GM12878 (cell line): Measurements from ENCODE around the gene PACS2. TPM values are rescaled to one million over a fixed set of nuclear protein-coding genes. Genes with fewer than 3 reads are reported as not detected.

ENCODE experiments used
- ATAC-seq: fragments of 200-7000 bp; cut with Tn5 transposase; 3 replicates; pipeline ENCODE4 v1.9.1; 2020; ENCODE audit warnings: mild to moderate bottlenecking, moderate library complexity
- BruUV-seq: library from RNA; stranded (reverse); fragments of 400-500 nt; replicated peaks from 2 replicates; lab custom pipeline; 2021; lab: Mats Ljungman, UMichigan
- CTCF ChIA-PET: fragments of 300-600 bp; sonication (Branson Sonifier 250); formaldehyde crosslinking; extraction: SDS; loops from one replicate; lab custom pipeline; 2021; ENCODE audit warnings: inconsistent platforms; lab: Yijun Ruan, JAX
- POLR2A ChIA-PET: fragments of 350-600 bp; formaldehyde crosslinking; extraction: SDS; loops from one replicate; lab custom pipeline; 2021; ENCODE audit warnings: inconsistent platforms; lab: Charles Lee
- RAD21 ChIA-PET: fragments of 300-600 bp; sonication (Branson Sonifier 250); formaldehyde crosslinking; loops from one replicate; lab custom pipeline; 2023; ENCODE audit warnings: antibody characterized with exemption; ENCODE audit not compliant: unreplicated experiment; lab: Charles Lee
- SMC1A ChIA-PET: fragments of 300-600 bp; sonication (Branson Sonifier 250); formaldehyde crosslinking; loops from one replicate; lab custom pipeline; 2023; ENCODE audit not compliant: unreplicated experiment, uncharacterized antibody; lab: Charles Lee
- DNase-seq: peaks from one replicate; pipeline ENCODE4 v3.0.0-alpha.2; 2011; ENCODE audit warnings: low read depth, low spot score
- FAIRE-seq: peaks from 3 replicates; lab custom pipeline; 2011; peaks lifted over from hg19 to GRCh38; lab: Jason Lieb, UNC
- H2AFZ ChIP-seq: 2 replicates; pipeline ENCODE4 v1.6.0; 2011; ENCODE audit warnings: low read depth, low read length, control low read depth; ENCODE audit not compliant: control insufficient read depth
- H3K27ac ChIP-seq: 2 replicates; pipeline ENCODE4 v1.5.1; 2011; ENCODE audit warnings: control low read depth; ENCODE audit not compliant: control insufficient read depth, insufficient read depth
- H3K27me3 ChIP-seq, 2 experiments: replicated peaks in 1 of 2; 2 replicates each; pipeline versions ENCODE4 v1.6.0 to v1.6.1; 2011; ENCODE audit warnings: low read length in 1 of 2; ENCODE audit not compliant: control insufficient read depth in 2 of 2, insufficient read depth in 2 of 2
- H3K36me3 ChIP-seq, 2 experiments: 2 replicates each; pipeline ENCODE4 v1.5.1; 2011; ENCODE audit warnings: low read length in 1 of 2; ENCODE audit not compliant: control insufficient read depth in 2 of 2, insufficient read depth in 2 of 2
- H3K4me1 ChIP-seq: 2 replicates; pipeline ENCODE4 v1.6.1; 2011; ENCODE audit warnings: mild to moderate bottlenecking, low read length, moderate library complexity, mixed read lengths; ENCODE audit not compliant: control insufficient read depth, insufficient read depth
- H3K4me2 ChIP-seq: 2 replicates; pipeline ENCODE4 v1.6.0; 2011; ENCODE audit warnings: control low read depth; ENCODE audit not compliant: control insufficient read depth, insufficient read depth
- H3K4me3 ChIP-seq: fragments of 200-600 bp; sonication (generic); 2 replicates; pipeline ENCODE4 v1.5.1; 2016
- H3K79me2 ChIP-seq: 2 replicates; pipeline ENCODE4 v1.6.0; 2011; ENCODE audit warnings: low read length; ENCODE audit not compliant: control insufficient read depth, insufficient read depth
- H3K9ac ChIP-seq: 2 replicates; pipeline ENCODE4 v1.8.0; 2011; ENCODE audit warnings: low read length, control low read depth, mixed read lengths; ENCODE audit not compliant: control insufficient read depth, insufficient read depth
- H3K9me3 ChIP-seq: replicated peaks from 3 replicates; pipeline ENCODE4 v1.5.1; 2011; ENCODE audit warnings: mild to moderate bottlenecking, low read length; ENCODE audit not compliant: control insufficient read depth, insufficient read depth
- H4K20me1 ChIP-seq: 2 replicates; pipeline ENCODE4 v1.6.0; 2011; ENCODE audit not compliant: control insufficient read depth, insufficient read depth
- ATF3 ChIP-seq: IDR thresholded peaks from 2 replicates; pipeline ENCODE4 v1.6.1; 2011; ENCODE audit warnings: low read depth, mild to moderate bottlenecking, low read length, moderate library complexity, borderline replicate concordance; ENCODE audit errors: extremely low read depth
- BACH1 ChIP-seq: fragments of 450-650 bp; IDR thresholded peaks from 2 replicates; pipeline ENCODE4 v1.6.1; 2017; ENCODE audit warnings: mild to moderate bottlenecking, borderline replicate concordance
- CEBPZ ChIP-seq: fragments of 150-350 bp; IDR thresholded peaks from 2 replicates; pipeline ENCODE4 v1.6.1; 2016; ENCODE audit warnings: low read depth, low read length
- E4F1 ChIP-seq: fragments of 450-650 bp; IDR thresholded peaks from 2 replicates; pipeline ENCODE4 v1.6.1; 2018; ENCODE audit warnings: borderline replicate concordance, mild to moderate bottlenecking; ENCODE audit not compliant: partially characterized antibody
- GABPA ChIP-seq: IDR thresholded peaks from 2 replicates; pipeline ENCODE4 v1.6.1; 2014; ENCODE audit warnings: antibody characterized with exemption, low read depth, mild to moderate bottlenecking, inconsistent platforms
- HDAC2 ChIP-seq: fragments of 200-600 bp; sonication (generic); IDR thresholded peaks from 2 replicates; pipeline ENCODE4 v1.6.1; 2017
- HSF1 ChIP-seq: fragments of 150-350 bp; IDR thresholded peaks from 2 replicates; pipeline ENCODE4 v1.6.1; 2014; ENCODE audit warnings: mild to moderate bottlenecking, low read depth, low read length
- NR2F1 ChIP-seq: fragments of 450-650 bp; conservative IDR thresholded peaks from 2 replicates; pipeline ENCODE4 v1.6.1; 2017; ENCODE audit warnings: mild to moderate bottlenecking
- RAD51 ChIP-seq: fragments of 450-650 bp; IDR thresholded peaks from 2 replicates; pipeline ENCODE4 v1.6.1; 2016; ENCODE audit warnings: moderate library complexity, mild to moderate bottlenecking, inconsistent platforms
- SREBF1 ChIP-seq: IDR thresholded peaks from 2 replicates; pipeline ENCODE4 v1.6.1; 2012; ENCODE audit warnings: mild to moderate bottlenecking, low read length
- TAF1 ChIP-seq: IDR thresholded peaks from 2 replicates; pipeline ENCODE4 v1.6.1; 2011; ENCODE audit warnings: mild to moderate bottlenecking, low read depth, low read length, borderline replicate concordance
- ZNF207 ChIP-seq: fragments of 450-650 bp; IDR thresholded peaks from 2 replicates; pipeline ENCODE4 v1.6.1; 2014; ENCODE audit warnings: antibody characterized with exemption, mild to moderate bottlenecking, borderline replicate concordance
- ZNF24 ChIP-seq: fragments of 450-650 bp; IDR thresholded peaks from 2 replicates; pipeline ENCODE4 v1.6.1; 2017; ENCODE audit warnings: antibody characterized with exemption, mild to moderate bottlenecking
- ZNF384 ChIP-seq: IDR thresholded peaks from 2 replicates; pipeline ENCODE4 v1.6.1; 2012; ENCODE audit warnings: low read depth, mild to moderate bottlenecking, low read length, improper control_type of control experiment, borderline replicate concordance
- WGBS: methylation state at CpG from one replicate; pipeline ENCODE4 v1.1.6; 2016; ENCODE audit warnings: low lambda C conversion rate; ENCODE audit not compliant: insufficient replicate concordance, insufficient coverage; ENCODE audit errors: missing lambda C conversion rate; 5-methylcytosine and 5-hydroxymethylcytosine counted together
- in situ Hi-C: fragments of 300-500 bp; cut with MboI; formaldehyde crosslinking; loops from 9 replicates; pipeline ENCODE4 v1.14.3; 2018; ENCODE audit warnings: mixed read lengths
- intact Hi-C: fragments of 100-400 bp; cut with micrococcal nuclease; formaldehyde crosslinking; loops from one replicate; pipeline ENCODE4 v1.14.2; 2022; ENCODE audit not compliant: unreplicated experiment
- polyA plus RNA-seq, 11 experiments: library from polyadenylated mRNA; depleted of rRNA in 4 of 11; unstranded in 6 of 11; stranded (reverse) in 5 of 11; fragments of >200 nt; fragmentation: Nextera tagmentation in 4 of 11; fragmentation: Illumina TruSeq in 1 of 11; extraction: Ambion mirVana in 4 of 11; extraction: Trizol in 1 of 11; gene quantifications; 1 replicate in 1 of 11; 2 replicates in 10 of 11; pipeline versions ENCODE4 v1.2.1 to v1.2.3, GENCODE V29; 2011 to 2016; ENCODE audit warnings: inconsistent platforms in 2 of 11, missing spikeins in 2 of 11, low read depth in 1 of 11
- total RNA-seq, 4 experiments: library from RNA; depleted of rRNA in 3 of 4; stranded (reverse); fragments of >200 nt in 3 of 4; fragmentation: Illumina TruSeq in 1 of 4; extraction: Trizol in 1 of 4; gene quantifications; 2 replicates each; pipeline versions ENCODE4 v1.2.1 to v1.2.3, GENCODE V29; 2013 to 2021

Gene PACS2
- total and polyA plus RNA-seq, 10 of the 15 experiments (the other 5 are each of a cell fraction or from before 2014, with no cell fraction given): 0.21 to 37.3 (median 9.4) TPM

GRCh38 chr14:105282098-105282725, 32.3 kb upstream of the PACS2 start:
- no TSS peak for BruUV-seq
- FAIRE-seq: no peak
- WGBS: 86% methylated on average over 16 of the region's 16 CpGs
- intact Hi-C loops (loop anchor here (2.0 kb wide), 2 partner anchors 79 to 189 kb away; no protein-coding TSS in a partner anchor), in situ Hi-C loops (no loop called here)
- H3K27me3 ChIP-seq: no peaks in the 10 kb centered on the region
- no peak overlapping the region for H3K9ac ChIP-seq
- H3K4me2 ChIP-seq: no peak overlapping the region
- peaks cover 0 to 16% of the 10 kb centered on the region in 2 experiments; a peak in 3 of 4 replicates for H3K36me3 ChIP-seq
- no peaks in the 10 kb centered on the region; the same call in 1 of the 2 replicates for H3K4me1 ChIP-seq
- DNase-seq: no peak
- SMC1A ChIA-PET: no interaction called here
- H2AFZ ChIP-seq: no peak overlapping the region
- H3K27ac ChIP-seq: no peak overlapping the region
- RAD21 ChIA-PET: interaction anchor here (0.7 to 1.1 kb wide), 2 partner anchors 190 to 192 kb away, joined by 3 to 4 read pairs; no protein-coding TSS in a partner anchor
- CTCF ChIA-PET: interaction anchor here (0.7 to 2.7 kb wide), 6 partner anchors 11 to 191 kb away, joined by 3 to 9 read pairs (median 4); no protein-coding TSS in a partner anchor
- H3K79me2 ChIP-seq: peaks cover 6% of the 10 kb centered on the region
- POLR2A ChIA-PET: interaction anchor here (1.3 to 1.7 kb wide), 2 partner anchors 19 to 195 kb away, joined by 3 to 6 read pairs; partner anchors contain the start of gene BRF1
- no peaks in the 10 kb centered on the region; the same call in 1 of the 2 replicates for H4K20me1 ChIP-seq
- no peak for ATAC-seq
- H3K4me3 ChIP-seq: no peak overlapping the region
- H3K9me3 ChIP-seq: no peaks in the 10 kb centered on the region
- TF ChIP-seq ZNF207 (no peak), SREBF1 (no peak), BACH1 (no peak), NR2F1 (no peak), CEBPZ (no peak), TAF1 (no peak), HSF1 (no peak), RAD51 (no peak), ATF3 (no peak), E4F1 (no peak), ZNF384 (no peak), HDAC2 (no peak), ZNF24 (no peak), GABPA (no peak)
